HG03520 (cell line): ENCODE results near the gene CXCL3.
"Not testable (repeated sequence)": the region's sequence is repeated elsewhere in the genome, so short reads cannot be mapped to it uniquely, and the experiment has no call there.

Source experiments
- ATAC-seq: cut with Tn5 transposase; IDR thresholded peaks from one replicate; pipeline ENCODE4 v1.9.1; 2021; ENCODE audit warnings: mild to moderate bottlenecking, moderate library complexity; ENCODE audit not compliant: unreplicated experiment

CXCL3 gene

DNA sequence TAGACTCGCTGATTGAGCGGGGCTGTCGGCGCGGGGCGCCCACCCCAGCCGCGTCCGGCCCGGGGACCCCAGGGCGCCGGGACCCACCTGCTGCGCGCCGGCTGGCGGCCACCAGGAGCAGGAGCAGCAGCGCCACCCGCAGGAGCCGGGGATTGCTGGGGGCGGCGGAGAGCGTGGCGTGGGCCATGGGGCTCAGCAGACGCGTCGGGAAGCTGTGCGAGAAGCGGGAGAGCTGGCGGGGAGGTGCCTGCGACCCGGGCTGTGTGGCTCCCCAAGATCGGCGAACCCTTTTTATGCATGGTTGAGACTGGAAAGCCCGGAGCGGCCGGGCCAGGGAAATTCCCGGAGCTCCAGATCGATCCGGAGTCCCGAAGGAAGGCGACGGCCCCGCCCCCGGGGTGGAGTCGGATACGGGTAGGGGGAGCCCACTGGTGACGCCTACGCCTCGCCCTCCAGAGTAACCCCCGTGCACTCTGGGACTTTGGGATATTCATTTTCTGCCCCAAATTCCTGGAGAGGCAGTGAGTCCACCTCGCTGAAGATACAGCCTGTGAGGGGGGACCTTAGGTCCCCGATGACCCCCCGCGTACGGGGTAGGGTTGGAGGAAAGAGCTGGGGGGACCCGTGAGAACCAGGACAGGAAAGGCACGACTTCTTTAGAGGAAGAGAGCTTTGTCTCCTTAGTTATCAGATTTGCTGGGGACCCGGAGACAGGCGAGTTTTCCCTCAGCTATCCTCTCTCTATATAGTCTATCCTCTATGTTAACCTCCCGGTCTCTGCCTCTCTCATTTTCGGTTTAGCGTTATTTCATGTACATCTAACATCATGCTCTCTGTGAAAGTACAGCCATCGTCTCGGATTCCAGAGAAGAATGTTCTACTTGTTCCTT, at the start of gene CXCL3:
TSS of gene CXCL3 (minus strand) at position 265 of the 890 bp plus-strand sequence. CDS start at position 187, 78 bp downstream.
- ATAC-seq = no peak

DNA sequence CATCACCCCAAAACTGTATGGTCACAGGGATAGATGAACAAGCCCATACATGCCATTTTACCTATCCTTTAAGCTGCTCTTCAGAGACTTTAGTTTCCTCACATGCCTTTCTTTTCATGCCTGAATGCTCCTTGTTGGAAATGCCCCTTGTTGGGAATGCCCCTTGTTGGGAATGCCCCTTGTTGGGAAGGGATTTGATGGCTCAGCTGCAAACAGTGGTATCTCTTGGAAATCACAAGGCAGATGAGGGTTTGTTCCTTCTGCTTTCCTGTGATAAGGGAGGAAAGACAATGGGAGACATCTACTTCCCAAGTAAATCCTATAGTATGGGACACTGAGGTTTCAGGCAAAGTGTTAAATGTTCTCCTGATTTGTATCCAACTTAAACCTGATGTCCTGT, 49.0 kb upstream of the CXCL3 start:
- no peak for ATAC-seq

DNA sequence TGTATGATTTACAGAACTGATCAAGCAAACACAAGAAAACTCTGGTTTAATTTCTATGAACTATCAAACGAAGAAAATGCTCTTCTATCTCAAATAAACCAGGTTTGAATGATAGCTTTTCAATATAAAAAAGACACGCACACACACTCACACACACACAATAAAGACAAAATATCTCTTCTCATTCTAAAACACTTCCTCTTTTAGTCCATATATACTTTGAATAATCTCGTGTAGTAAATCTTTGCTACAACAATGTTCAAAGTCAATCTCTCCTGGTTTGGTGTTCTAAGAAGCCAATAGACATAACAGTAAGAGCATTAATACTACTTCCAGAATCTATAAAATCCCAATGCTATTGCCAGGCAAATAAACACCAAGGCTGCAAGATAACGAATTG, 47.2 kb upstream of the CXCL3 start:
- ATAC-seq = no peak

DNA sequence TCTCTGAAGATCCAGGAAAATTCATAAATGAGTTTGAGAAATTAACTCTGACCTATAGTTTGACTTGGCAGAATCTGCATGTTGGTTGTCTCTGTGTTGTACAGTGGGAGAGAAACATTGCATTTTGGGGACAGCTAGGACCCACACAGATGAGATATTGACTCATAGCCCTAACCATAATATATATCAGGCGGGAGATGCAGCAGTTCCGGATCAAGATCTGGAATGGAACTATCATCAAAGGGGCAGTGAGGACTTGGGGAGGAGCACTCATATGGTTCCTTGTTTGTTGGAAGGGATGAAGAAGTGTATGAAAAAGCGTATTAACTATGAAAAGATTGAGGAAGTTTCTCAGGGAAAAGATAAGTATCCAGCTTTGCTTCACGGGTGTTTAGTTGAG, 46.5 kb upstream of the CXCL3 start:
- no peak for ATAC-seq

DNA sequence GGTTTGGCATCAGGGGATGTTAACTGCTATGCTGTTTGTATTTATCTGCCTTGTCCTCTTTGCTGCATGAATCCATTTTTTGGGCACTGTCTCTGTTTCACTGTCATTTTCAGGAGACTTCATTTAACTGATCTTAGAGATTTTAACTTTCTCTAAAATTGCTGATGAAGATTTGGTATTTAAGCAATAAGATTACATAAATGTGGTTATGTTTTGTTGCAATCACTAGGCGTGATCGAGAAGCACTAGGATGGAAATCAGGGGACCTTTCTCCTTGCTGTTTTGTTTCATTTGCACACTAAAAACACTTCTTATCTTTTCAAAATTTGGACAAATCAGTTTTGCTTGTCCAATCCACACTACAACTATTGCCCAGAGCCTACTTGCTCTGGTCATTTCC, 45.1 kb upstream of the CXCL3 start:
- no peak for ATAC-seq

GRCh38 chr4:74081035-74081434, 42.5 kb upstream of the CXCL3 start:
- ATAC-seq = no peak

- not testable (repeated sequence) for ATAC-seq
These were observed 41.9 kb upstream of the CXCL3 start for GRCh38 chr4:74080351-74080750.

- not testable (repeated sequence) for ATAC-seq
These were observed 40.5 kb upstream of the CXCL3 start for GRCh38 chr4:74079024-74079423.

DNA sequence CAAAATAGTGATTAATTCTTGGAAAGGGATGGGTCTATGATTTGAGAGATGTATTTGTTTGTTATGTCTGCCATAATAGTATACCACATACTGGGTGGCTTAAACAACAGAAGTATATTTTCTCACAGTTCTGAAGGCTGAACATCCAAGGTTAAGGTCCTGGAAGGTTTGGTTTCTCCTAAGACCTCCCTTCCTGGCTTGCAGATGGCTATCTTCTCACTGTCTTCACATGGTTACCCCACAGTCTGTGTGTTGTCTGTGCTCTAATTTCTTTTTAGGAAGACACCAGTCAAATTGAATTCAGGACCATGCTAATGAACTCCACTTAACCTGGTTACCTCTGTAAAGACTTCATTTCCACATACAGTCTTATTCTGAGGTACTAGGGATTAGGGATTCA, 34.9 kb upstream of the CXCL3 start:
- ATAC-seq = no peak

DNA sequence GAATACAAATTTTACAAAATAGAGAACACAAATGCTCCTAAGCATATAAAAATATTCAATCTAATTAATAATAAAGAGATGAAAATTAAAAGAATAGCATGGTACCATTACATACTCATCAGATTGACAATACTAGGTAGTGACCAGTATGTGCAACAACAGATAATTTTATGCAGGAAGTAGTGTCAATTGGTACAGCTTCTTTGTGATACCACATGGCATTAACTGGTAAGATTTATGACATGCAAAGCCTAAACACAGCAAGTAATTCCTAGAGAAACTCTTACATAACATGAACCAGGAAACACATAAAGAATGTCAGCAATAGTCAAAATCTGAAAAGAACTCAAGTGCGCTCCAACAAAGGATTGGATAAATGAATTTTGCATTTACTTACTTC, 34.2 kb upstream of the CXCL3 start:
- ATAC-seq = no peak

DNA sequence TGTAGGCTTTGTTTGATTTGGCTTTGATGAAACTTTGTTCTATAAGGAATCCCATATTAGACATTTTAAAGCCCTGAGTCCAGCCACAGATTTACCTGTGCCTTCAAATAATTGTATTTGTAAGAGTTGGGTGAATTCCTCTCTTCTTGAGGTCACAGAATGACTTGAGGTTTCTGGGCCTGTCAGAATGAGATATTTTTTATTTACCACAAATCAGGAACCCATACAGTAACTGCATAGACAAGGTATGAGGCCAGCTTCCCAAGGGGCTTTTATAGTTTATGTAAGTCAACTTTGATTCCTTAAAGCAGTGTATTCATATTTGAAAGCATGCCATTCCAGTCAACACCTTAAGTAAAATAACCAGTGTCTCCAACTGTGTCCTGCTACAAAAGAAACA, 29.1 kb upstream of the CXCL3 start:
- ATAC-seq = no peak

DNA sequence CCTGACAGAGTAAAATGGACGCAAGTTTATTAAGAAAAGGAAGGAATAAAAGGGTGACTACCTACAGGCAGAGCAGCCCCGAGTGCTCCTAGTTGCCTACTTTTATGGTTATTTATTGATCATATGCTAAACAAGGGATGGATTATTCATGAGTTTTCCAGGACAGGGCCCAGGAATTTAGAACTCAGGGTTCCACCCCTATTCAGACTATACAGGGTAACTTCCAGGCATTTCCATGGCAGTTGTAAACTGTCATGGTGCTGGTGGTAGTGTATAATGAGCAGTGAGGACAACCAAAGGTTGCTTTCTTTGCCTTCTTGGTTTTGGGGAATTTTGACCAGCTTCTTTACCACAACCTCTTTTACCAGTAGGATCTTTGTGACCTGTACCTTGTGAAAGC, 27.7 kb upstream of the CXCL3 start:
- ATAC-seq = no peak

GRCh38 chr4:74065115-74065642, 26.7 kb upstream of the CXCL3 start:
- ATAC-seq = no peak

DNA sequence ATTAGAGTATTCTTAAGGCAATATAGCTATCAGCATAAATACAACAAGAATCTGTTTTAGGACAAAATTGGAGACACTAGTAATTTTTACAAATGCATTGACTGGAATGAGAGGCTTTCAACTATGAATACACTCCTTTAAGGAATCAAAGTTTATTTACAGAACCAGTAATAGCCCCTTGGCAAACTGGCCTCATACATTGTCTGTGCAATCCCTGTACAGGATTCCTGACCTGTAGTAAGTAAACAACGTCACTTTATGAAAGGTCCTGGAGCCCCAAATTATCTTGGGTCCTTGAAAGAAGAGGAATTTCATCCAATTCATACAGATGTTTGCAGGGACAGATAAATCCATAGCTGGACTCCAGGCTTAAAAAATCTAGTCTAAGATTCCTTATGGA, 25.4 kb upstream of the CXCL3 start:
- no peak for ATAC-seq

- no peak for ATAC-seq
These were observed 24.5 kb upstream of the CXCL3 start for GRCh38 chr4:74062953-74063352.

DNA sequence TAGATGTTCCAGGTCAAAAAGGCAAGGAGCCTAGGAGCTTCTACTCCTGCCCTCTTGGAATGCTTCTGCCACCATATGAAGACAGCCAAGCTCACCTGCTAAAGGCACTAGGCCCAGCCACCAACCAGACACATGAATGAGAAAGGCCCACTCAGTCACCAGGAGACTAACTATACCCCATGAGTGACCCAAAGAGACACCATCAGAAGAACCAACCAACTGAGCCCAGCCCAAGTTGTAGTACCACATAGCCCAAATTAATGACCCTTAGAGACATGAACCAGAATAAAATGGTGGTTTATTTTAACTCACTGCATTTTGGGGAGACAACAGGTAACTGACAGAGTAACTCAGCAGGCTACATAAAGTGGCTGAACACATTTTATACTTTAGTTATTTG, 22.9 kb upstream of the CXCL3 start:
- ATAC-seq = no peak

DNA sequence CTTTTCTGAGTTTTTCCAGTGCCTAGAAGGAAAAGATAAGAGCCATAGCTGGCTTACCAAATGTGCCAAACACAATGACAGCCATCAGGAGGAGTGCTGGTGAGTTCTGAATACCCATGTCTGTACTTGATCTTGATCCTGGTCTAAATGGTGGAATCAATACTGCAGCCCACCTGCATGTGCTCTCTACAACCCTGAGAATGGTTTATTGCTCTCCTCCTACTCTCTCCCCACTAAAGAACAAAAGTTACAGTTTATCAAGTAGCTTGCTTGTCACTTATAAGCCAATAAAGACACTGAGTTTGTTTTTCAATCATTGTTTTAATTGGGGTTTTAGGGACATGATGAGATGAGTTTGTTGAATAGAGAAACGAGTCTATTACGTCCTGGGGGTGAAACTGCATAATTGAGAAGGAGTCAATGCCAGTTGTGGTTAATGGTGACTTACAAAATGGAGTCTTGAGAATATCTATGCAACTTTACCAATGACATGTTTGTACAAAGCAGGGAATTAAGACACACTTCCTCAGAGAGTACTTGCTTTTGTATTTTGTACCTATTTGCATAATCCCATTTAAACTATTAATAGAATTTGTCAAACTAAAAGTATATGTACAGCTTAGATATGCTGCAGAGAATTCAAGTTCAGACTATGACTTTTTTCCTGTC, 20.8 kb upstream of the CXCL3 start:
- no peak for ATAC-seq

GRCh38 chr4:74058048-74058651, 19.7 kb upstream of the CXCL3 start:
- no peak for ATAC-seq

- no peak for ATAC-seq
These were observed 19.1 kb upstream of the CXCL3 start for GRCh38 chr4:74057588-74057987.

DNA sequence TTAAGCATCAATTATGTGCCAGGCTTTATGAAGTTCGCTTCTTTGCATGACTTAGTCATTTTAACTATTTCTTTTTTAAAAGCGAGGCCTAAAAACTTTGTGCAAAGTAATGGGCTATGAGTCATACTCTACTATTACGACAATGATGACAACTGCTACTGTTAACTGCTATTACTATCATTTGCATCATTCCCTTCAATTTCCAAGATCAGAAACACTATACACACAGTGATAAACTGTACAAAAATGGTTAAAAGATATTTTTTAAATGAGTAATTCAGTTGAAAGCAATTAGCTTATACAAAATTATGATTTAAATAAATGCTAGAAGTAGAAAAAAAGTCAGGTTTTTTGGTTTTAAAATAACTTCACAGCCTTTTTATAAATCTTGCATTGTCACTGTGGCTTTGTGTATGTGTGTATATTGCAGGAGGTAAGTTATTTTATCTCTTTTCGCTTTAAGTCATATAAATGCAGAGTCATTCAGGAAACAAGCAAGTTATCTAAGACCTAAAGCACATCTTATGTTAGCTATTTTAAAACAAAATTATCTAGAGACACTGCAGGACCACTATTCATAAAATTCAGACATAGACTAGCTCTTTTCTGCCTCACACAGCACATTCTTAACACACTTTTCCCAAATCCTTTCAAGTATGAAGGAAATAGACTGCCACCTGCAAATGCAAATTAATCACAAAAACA, 18.5 kb upstream of the CXCL3 start:
- no peak for ATAC-seq
